HepG2 (cell line): Measurements from ENCODE around the gene SMIM22. TPM values are rescaled to one million over a fixed set of nuclear protein-coding genes. Genes with fewer than 3 reads are reported as not detected.

Experiments
- ATAC-seq: fragments of 200-7000 bp; cut with Tn5 transposase; 3 replicates; pipeline ENCODE4 v1.9.1; 2020; ENCODE audit warnings: mild to moderate bottlenecking, moderate library complexity
- BruUV-seq: library from RNA; stranded (reverse); fragments of 400-500 nt; replicated peaks from 2 replicates; lab custom pipeline; 2021; lab: Mats Ljungman, UMichigan
- CTCF ChIA-PET: fragments of 300-600 bp; formaldehyde crosslinking; extraction: SDS; loops from one replicate; lab custom pipeline; 2021; ENCODE audit warnings: low total read pairs, inconsistent platforms, low intra/inter-chr PET ratio; lab: Yijun Ruan, JAX
- POLR2A ChIA-PET: fragments of 350-600 bp; sonication (Branson Sonifier 250); formaldehyde crosslinking; loops from one replicate; lab custom pipeline; 2020; ENCODE audit warnings: antibody characterized with exemption, inconsistent platforms; lab: Yijun Ruan, JAX
- DNase-seq: peaks from one replicate; pipeline ENCODE4 v3.0.0-alpha.2; 2015; ENCODE audit warnings: low spot score
- FAIRE-seq: peaks from 3 replicates; lab custom pipeline; 2011; peaks lifted over from hg19 to GRCh38; lab: Jason Lieb, UNC
- H2AFZ ChIP-seq: one replicate; pipeline ENCODE4 v1.6.1; 2011; ENCODE audit warnings: low read length, inconsistent platforms
- H3K27ac ChIP-seq: fragments of 300-600 bp; 3 replicates; pipeline ENCODE4 v1.8.0; 2011; ENCODE audit warnings: mixed run types, mild to moderate bottlenecking, mixed read lengths, low read length, inconsistent platforms; ENCODE audit not compliant: insufficient read depth; ENCODE audit errors: extremely low read length
- H3K27me3 ChIP-seq, 2 experiments: fragments of 200-600 bp in 1 of 2; 2 replicates in 1 of 2; 3 replicates in 1 of 2; pipeline versions ENCODE4 v1.6.0 to v1.8.0; 2011; ENCODE audit warnings: low read length in 2 of 2, mild to moderate bottlenecking in 2 of 2, moderate library complexity in 2 of 2, inconsistent platforms in 1 of 2; ENCODE audit not compliant: insufficient read depth in 2 of 2, control insufficient read depth in 1 of 2
- H3K36me3 ChIP-seq, 2 experiments: fragments of 200-600 bp in 1 of 2; replicated peaks in 1 of 2; 2 replicates in 1 of 2; 3 replicates in 1 of 2; pipeline versions ENCODE4 v1.5.1 to v1.8.0; 2011; ENCODE audit warnings: low read length in 2 of 2, inconsistent platforms in 1 of 2; ENCODE audit not compliant: insufficient read depth in 2 of 2, control insufficient read depth in 1 of 2
- H3K4me1 ChIP-seq: 2 replicates; pipeline ENCODE4 v1.5.1; 2012; ENCODE audit warnings: low read length, inconsistent platforms; ENCODE audit not compliant: insufficient read depth
- H3K4me2 ChIP-seq: 2 replicates; pipeline ENCODE4 v1.6.0; 2011; ENCODE audit warnings: low read depth, low read length, inconsistent platforms
- H3K4me3 ChIP-seq, 3 experiments: fragments of 200-600 bp in 1 of 3; sonication (generic), shearing (Covaris generic) in 1 of 3; replicated peaks in 1 of 3; 2 replicates each; pipeline ENCODE4 v1.5.1; 2011 to 2016; ENCODE audit warnings: low read length in 3 of 3, inconsistent platforms in 2 of 3, low read depth in 2 of 3, mild to moderate bottlenecking in 2 of 3, control low read depth in 1 of 3, mixed read lengths in 1 of 3; ENCODE audit not compliant: insufficient read depth in 1 of 3
- H3K79me2 ChIP-seq: one replicate; pipeline ENCODE4 v1.6.1; 2011; ENCODE audit warnings: low read length, inconsistent platforms; ENCODE audit not compliant: insufficient read depth
- H3K9ac ChIP-seq: 2 replicates; pipeline ENCODE4 v1.6.0; 2011; ENCODE audit warnings: mild to moderate bottlenecking, low read depth, low read length, inconsistent platforms; ENCODE audit not compliant: insufficient read depth
- H3K9me3 ChIP-seq: 2 replicates; pipeline ENCODE4 v1.5.1; 2012; ENCODE audit warnings: mild to moderate bottlenecking, low read length
- H4K20me1 ChIP-seq: 2 replicates; pipeline ENCODE4 v1.6.0; 2011; ENCODE audit warnings: inconsistent platforms, mild to moderate bottlenecking, low read length, moderate library complexity; ENCODE audit not compliant: insufficient read depth
- LCORL ChIP-seq, 2 experiments: fragments of 450-650 bp in 1 of 2; sonication (generic) in 1 of 2; formaldehyde crosslinking in 1 of 2; IDR thresholded peaks; 2 replicates each; pipeline versions ENCODE4 v1.5.0 to v1.6.1; 2017 to 2020; ENCODE audit warnings: antibody characterized with exemption in 1 of 2, missing genetic modification reagents in 1 of 2
- PCBP2 ChIP-seq: fragments of 200-400 bp; formaldehyde crosslinking; optimal IDR thresholded peaks from 2 replicates; pipeline ENCODE3; 2018; ENCODE audit warnings: low read length, low read depth; ENCODE audit not compliant: poor library complexity, severe bottlenecking
- RAD51 ChIP-seq: fragments of 450-650 bp; IDR thresholded peaks from 2 replicates; pipeline ENCODE4 v1.6.1; 2016; ENCODE audit warnings: borderline replicate concordance
- RARG ChIP-seq: sonication (generic); formaldehyde crosslinking; IDR thresholded peaks from 2 replicates; pipeline ENCODE4 v1.4.0; 2020; ENCODE audit warnings: low read depth, mild to moderate bottlenecking, missing genetic modification reagents
- TRIM22 ChIP-seq: fragments of 450-650 bp; IDR thresholded peaks from 2 replicates; pipeline ENCODE4 v1.6.1; 2017
- ZNF251 ChIP-seq: sonication (generic); formaldehyde crosslinking; IDR thresholded peaks from 2 replicates; pipeline ENCODE4 v1.9.0; 2021; ENCODE audit warnings: mild to moderate bottlenecking, missing genetic modification reagents
- ZNF33A ChIP-seq: sonication (generic); formaldehyde crosslinking; IDR thresholded peaks from 2 replicates; pipeline ENCODE4 v1.5.1; 2020; ENCODE audit warnings: missing genetic modification reagents, mild to moderate bottlenecking, moderate library complexity, borderline replicate concordance
- ZNF644 ChIP-seq: IDR thresholded peaks from 2 replicates; pipeline ENCODE4 v1.6.1; 2016; ENCODE audit warnings: low read depth
- ZSCAN5A ChIP-seq: sonication (generic); formaldehyde crosslinking; IDR thresholded peaks from 2 replicates; pipeline ENCODE4 v1.8.0; 2022; ENCODE audit warnings: mild to moderate bottlenecking, missing genetic modification reagents, borderline replicate concordance
- WGBS: methylation state at CpG from one replicate; pipeline ENCODE4 v1.1.6; 2017; ENCODE audit warnings: low lambda C conversion rate; 5-methylcytosine and 5-hydroxymethylcytosine counted together
- in situ Hi-C: cut with HindIII; loops from 2 replicates; pipeline ENCODE4 v1.10.0; 2017; ENCODE audit warnings: low pct_unique_long_range_greater_than_20kb; ENCODE audit not compliant: extremely low pct_ligation_motif_present
- intact Hi-C: fragments of 100-400 bp; cut with micrococcal nuclease; formaldehyde crosslinking; loops from one replicate; pipeline ENCODE4 v1.10.0; 2022; ENCODE audit not compliant: unreplicated experiment
- polyA plus RNA-seq, 8 experiments: library from polyadenylated mRNA; depleted of rRNA in 3 of 8; stranded (reverse) in 7 of 8; unstranded in 1 of 8; fragments of >200 nt; fragmentation: Illumina TruSeq in 4 of 8; extraction: Trizol in 4 of 8; gene quantifications; 2 replicates each; pipeline versions ENCODE4 v1.2.1 to v1.2.3, GENCODE V29; 2011 to 2016; ENCODE audit warnings: low read depth in 4 of 8, missing spikeins in 1 of 8, mixed read lengths in 1 of 8; ENCODE audit not compliant: insufficient read depth in 1 of 8
- total RNA-seq, 5 experiments: library from RNA; depleted of rRNA; stranded (reverse); fragments of >200 nt; fragmentation: Illumina TruSeq; extraction: Trizol; gene quantifications; 2 replicates each; pipeline ENCODE4 v1.2.3, GENCODE V29; 2016; ENCODE audit warnings: low read depth in 1 of 5
- TF ChIP-seq, protein P1 (sequence below), 2 experiments: sonication (generic) in 1 of 2; formaldehyde crosslinking in 1 of 2; IDR thresholded peaks; 2 replicates each; pipeline versions ENCODE4 v1.5.1 to v1.6.1; 2011 to 2020; ENCODE audit warnings: borderline replicate concordance in 1 of 2, low read depth in 1 of 2, low read length in 1 of 2, mild to moderate bottlenecking in 1 of 2, missing genetic modification reagents in 1 of 2, moderate library complexity in 1 of 2
- TF ChIP-seq, protein P2 (sequence below): sonication (generic); formaldehyde crosslinking; conservative IDR thresholded peaks from 2 replicates; pipeline ENCODE4 v1.4.0; 2020; ENCODE audit warnings: missing genetic modification reagents
- TF ChIP-seq, protein P3 (sequence below): sonication (generic); IDR thresholded peaks from 2 replicates; pipeline ENCODE4 v1.6.1; 2016; ENCODE audit warnings: low read depth, borderline replicate concordance

SMIM22 gene
- total and polyA plus RNA-seq, 2 of the 13 experiments (the other 11 are each of a cell fraction or from before 2014, with no cell fraction given): not detected

- H3K27me3 ChIP-seq: no peaks in the 10 kb centered on the region
- H3K9ac ChIP-seq: no peak overlapping the region
- no peaks in the 10 kb centered on the region for H3K4me1 ChIP-seq
- no peak for ATAC-seq
- POLR2A ChIA-PET: interaction anchor here (1.0 kb wide), 1 partner anchor 121 kb away, joined by 6 read pairs; the partner anchor contains the start of gene SEC14L5
- TF ChIP-seq LCORL (IDR thresholded peaks at IDR 0.05): no peak
- TF ChIP-seq LCORL (CRISPR knock-in tag; IDR thresholded peaks at IDR 0.05): no peak
- TF ChIP-seq, protein P1, sequence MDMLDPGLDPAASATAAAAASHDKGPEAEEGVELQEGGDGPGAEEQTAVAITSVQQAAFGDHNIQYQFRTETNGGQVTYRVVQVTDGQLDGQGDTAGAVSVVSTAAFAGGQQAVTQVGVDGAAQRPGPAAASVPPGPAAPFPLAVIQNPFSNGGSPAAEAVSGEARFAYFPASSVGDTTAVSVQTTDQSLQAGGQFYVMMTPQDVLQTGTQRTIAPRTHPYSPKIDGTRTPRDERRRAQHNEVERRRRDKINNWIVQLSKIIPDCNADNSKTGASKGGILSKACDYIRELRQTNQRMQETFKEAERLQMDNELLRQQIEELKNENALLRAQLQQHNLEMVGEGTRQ (IDR thresholded peaks at IDR 0.05; ENCODE audit: low read depth, low read length): no peak
- TF ChIP-seq, protein P1 (CRISPR knock-in tag; IDR thresholded peaks at IDR 0.05; ENCODE audit: borderline replicate concordance): no peak
- TF ChIP-seq, protein P2, sequence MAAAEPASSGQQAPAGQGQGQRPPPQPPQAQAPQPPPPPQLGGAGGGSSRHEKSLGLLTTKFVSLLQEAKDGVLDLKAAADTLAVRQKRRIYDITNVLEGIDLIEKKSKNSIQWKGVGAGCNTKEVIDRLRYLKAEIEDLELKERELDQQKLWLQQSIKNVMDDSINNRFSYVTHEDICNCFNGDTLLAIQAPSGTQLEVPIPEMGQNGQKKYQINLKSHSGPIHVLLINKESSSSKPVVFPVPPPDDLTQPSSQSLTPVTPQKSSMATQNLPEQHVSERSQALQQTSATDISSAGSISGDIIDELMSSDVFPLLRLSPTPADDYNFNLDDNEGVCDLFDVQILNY (CRISPR knock-in tag): no peak
- TF ChIP-seq ZNF644 (CRISPR knock-in tag): no peak
- TF ChIP-seq ZNF251 (CRISPR knock-in tag): no peak
- no peak for TF ChIP-seq RAD51
- TF ChIP-seq ZSCAN5A (CRISPR knock-in tag): no peak
- TF ChIP-seq, protein P3, sequence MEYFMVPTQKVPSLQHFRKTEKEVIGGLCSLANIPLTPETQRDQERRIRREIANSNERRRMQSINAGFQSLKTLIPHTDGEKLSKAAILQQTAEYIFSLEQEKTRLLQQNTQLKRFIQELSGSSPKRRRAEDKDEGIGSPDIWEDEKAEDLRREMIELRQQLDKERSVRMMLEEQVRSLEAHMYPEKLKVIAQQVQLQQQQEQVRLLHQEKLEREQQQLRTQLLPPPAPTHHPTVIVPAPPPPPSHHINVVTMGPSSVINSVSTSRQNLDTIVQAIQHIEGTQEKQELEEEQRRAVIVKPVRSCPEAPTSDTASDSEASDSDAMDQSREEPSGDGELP: no peak
- TF ChIP-seq ZNF33A (CRISPR knock-in tag): no peak
- TF ChIP-seq RARG (CRISPR knock-in tag): no peak
- TF ChIP-seq PCBP2: no peak
- no peak for TF ChIP-seq TRIM22
- in situ Hi-C loops: no loop called here
- no TSS peak for BruUV-seq
- peaks cover 8% of the 10 kb centered on the region for H3K79me2 ChIP-seq
- no peak overlapping the region for H2AFZ ChIP-seq
- H3K9me3 ChIP-seq: no peaks in the 10 kb centered on the region
- H3K4me2 ChIP-seq: no peak overlapping the region
- peaks cover 19 to 73% of the 10 kb centered on the region in 2 experiments for H3K36me3 ChIP-seq
- intact Hi-C loops: no loop called here
- DNase-seq: no peak
- CTCF ChIA-PET: no interaction called here
- H4K20me1 ChIP-seq: no peaks in the 10 kb centered on the region
- H3K4me3 ChIP-seq: no peak overlapping the region
- 94% methylated on average over 2 of the region's 2 CpGs for WGBS
- no peak for FAIRE-seq
- no peak overlapping the region for H3K27ac ChIP-seq
Observed at GRCh38 chr16:4836727-4837126, 41.6 kb downstream of the SMIM22 start.
